NCI-H748 (cell line): ENCODE data around the gene ZG16B.

Source experiments
- DNase-seq: peaks from one replicate; lab custom pipeline; 2025; ENCODE audit not compliant: unreplicated experiment; lab: John Stamatoyannopoulos, UW

ZG16B gene

DNA sequence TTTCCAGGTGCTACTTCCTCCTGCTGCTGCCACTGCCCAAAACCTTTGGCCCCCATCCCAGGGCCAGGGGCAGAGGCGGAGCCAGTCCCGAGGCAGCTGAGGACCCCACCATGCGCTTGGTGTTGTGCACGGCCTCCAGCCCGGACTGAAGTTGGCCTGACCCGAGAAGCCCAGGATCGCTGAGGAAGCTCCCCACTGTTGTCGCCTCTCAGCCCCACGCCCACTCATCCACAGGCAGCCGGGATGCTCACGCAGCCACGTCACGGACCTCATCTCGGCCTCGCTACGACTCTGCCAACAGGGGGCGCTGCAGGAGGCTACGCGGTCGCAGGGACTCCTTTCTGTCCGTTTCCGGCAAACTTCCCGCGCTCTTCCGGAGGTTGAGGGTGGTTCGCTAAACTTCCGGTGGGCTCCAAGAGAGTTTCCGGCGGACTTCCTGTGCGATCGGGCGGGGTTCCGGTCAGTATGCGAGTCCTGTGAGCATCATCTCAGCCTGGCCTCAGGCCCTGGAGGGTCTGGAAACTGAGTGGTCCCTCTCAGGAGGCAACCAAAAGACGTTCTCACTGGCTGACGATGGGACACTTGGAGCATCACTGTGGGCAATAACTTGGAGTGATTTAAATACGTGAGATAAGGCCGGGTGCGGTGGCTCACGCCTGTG is 12.4 kb downstream of the ZG16B start:
- DNase-seq, result no peak

DNA sequence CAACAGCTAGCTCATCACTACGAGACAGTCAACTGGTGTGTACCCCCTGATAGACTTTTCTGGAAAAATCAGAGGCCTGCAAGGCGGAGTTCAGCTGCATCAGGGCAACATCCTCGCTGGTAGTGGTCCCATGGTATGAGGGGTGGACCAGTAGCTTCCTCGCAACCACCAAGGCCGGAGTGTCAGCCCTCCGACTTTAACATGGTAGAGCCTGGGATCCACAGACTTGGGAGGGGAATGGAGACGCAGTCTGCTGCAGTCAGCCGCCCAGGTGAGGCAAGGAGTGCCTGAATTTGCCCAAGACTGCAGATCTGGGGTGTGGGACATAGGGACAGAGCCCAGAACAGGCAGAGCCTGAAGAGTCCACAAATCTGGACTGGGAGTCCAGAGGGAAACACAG is 13.4 kb downstream of the ZG16B start:
- no peak for DNase-seq

DNA sequence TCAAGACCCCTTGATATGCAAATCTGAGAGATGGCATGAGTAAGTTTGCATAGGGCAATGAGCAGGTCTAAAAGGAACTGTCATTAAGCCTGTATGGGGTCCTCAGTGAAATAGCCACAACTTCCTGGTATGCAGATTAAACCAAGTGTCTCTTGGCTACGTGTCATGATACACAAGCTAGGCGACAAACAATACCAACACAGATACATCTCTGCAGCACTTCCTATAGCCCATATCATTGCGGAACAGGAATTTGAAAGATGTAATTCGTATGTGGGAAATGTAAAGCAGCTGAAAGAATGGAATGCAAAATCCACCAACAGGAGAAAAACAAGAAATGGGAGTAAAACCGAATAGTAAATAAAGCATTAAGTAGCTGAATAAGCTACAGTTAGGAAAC is 15.0 kb downstream of the ZG16B start:
- DNase-seq, result no peak

DNA sequence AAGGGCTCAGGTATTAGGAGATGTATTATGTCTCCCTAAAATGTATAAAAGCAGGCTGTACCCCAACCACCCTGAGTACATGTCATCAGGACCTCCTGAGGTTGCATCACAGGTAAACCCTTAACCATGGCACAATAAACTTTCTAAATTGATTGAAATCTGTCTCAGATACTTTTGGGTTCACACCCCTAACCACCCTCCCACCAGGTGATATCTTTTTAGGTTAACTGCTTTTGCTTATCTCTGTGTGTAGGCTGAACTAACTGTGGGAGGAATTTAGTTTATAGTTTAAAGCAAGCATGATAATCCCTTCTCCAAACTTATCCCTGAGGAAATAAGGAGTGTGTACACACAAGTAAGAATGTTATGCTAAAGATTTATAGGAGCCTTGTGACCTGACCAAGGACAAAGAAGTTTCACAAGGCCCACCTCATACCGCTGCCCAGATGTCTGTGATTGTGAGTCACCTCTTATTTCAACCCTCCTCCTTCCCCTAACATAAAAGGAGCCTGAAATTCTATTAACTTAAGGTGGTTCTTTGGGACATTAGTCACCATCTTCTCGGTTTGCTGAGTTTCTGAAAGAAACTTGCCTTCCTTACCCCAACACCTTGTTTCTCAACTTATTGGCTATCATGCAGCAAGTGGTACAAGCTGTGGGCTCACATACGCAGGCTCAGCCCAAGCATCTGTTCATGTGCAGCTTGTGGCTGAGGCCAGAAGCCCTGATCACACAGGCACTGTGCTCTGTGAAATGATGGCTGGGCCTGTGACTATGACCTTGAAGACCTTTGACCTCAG is 16.6 kb downstream of the ZG16B start:
- no peak for DNase-seq

DNA sequence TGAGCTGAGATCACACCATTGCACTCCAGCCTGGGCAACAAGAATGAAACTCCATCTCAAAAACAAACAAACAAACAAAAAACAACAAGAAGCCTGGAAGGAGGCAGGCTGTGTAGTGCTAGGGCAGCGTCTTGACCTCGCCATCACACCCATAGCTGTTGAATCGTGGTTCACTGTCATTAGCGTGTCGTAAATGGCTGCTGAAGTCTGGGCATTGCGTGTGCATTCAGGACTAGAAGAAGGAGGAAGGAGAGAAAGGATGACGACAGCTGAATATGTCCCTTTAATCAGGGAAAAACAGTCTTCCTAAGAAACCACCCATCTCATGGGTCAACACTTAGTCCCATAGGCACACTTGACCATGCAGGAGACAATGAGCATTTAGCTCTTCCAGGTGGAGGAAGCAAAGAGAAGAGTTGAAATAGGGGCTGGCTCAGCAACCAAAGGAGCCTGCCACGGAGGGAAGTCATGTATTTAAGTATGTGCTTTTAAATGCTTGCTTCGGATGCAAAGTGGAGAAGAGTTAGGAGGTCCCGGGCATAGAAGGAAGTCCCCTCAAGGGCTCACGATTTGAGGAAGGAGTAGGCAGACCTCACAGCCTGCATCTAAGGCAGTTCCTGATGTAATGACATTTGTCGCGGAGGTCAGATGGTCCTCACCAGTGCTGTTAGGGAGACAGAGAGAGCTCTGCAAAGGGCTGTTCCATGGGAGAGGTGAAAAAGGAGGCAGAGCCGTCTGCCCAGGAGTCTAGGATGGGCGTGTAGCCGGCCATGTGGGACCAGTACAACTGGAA is 19.0 kb downstream of the ZG16B start:
- no peak for DNase-seq

DNA sequence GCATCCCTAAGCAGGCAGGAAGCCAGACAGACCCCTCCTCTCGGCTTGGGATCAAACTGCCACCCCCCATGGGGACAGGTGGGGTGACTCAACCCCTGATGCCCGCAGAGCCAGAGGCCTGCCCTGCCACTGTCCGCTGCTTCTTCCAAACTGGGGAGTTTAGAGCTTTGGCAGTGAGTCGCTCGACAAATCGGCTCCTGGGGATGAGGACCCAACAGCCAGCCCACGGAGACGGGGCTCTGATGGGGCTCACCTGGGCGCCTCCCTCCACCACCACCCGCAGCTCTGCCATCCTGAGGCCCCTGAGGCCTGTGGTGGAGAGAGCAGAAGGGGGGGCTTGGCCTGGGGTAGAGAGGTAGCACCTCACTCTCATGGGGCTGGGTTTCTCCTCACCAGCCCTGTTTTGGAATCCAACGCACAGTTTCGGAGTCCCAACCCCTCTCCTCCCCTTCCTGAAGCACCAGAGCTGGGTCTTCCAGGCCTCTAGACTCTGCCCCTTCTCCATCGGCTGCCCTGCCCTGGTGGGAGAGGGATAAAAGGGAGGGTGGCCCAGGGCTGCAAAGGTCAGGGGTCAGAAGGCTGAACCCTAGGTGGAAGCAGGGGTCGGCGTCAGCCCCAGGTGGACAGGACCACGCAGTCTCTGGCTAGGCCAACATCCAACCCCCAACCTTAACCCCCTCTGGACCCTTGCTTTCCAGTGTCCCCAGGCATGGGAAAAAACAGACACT is 22.1 kb downstream of the ZG16B start:
- no peak for DNase-seq

DNA sequence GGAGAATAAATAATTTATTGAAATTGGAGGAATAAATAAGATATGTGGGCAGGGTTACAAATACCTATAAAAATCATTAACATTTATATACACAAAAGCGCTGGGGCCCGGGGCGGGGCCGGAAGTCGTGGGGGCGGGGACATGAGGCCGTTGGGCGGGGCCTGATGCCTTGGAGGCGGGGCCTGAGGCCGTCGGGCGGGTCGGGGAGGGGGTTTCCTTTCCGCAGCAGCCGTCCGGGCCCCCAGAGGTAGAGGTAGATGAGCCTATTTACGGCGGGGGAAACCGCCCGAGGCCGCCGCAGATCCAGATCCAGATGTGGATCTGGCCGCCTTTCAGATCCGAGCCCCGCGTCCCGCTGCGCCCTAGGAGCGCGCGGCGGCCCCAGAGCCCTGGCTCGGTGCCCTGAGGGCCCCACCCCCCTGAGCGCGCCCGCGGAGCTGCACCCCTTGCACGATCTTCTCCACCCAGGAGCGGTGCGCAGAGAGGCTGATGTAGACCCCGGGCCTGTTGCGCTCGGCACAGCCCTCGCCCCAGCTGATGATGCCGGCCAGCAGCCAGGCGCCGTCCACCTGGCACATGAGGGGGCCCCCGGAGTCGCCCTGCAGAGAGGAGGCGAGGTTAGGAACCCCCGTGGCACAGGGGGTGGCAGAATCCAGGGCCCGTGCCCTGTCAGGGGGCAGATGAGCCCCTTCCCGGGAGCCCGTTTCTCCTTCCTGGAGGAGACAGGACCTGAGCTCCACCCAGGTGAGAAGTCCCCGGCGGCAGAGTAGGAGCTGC is 22.8 kb downstream of the ZG16B start:
- DNase-seq, result no peak

DNA sequence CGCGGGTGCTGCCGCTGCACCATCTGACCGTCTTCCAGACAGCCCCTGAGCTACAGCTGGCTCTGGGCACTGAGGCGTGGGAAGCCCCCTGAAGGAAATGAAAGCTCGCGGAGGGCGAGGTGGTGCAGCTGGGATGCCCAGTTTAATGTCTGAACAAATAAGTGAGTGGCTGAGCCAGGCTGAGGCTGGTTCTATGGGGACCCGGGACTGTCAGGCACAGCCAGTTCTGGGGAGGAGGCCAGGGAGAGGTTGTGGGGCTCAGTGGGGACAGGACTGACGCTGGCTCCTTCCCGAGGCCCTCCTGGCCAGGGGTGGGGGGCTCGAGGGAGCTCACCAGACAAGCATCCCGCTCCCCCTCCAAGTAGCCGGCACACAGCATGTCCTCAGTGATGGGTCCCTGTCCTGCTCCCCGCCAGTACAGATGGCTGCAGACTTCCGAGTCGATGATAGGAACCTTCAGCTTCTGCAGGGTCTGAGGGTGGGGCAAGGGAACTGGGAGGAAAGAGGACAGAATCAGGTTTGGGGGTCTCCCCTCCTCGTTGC is 23.5 kb downstream of the ZG16B start:
- DNase-seq, result no peak

DNA sequence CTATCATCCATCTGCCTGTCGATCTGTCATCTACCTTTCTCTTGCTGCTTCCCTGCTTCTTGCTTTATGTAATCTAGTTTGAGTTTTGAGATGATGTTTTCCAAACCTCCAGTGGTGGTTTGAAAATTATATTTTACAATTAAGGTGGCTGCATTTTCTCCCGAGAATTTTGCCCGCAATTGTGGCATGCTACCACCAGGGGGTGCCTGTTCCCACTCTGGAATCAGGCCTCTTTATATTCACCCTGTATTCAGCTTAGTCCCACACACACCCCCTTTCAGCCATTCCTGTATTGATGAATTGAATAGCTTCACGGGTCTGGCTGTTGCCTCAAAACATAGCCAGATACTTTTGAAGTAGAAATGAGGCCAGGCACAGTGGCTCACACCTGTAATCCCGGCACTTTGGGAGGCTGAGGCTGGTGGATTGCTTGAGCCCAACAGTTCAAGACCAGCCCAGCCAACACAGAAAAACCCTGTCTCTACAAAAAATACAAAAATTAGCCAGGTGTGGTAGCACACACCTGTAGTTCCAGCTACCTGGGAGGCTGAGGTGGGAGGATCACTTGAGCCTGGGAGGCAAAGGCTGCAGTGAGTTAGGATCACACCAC is 24.7 kb downstream of the ZG16B start:
- DNase-seq, result no peak

DNA sequence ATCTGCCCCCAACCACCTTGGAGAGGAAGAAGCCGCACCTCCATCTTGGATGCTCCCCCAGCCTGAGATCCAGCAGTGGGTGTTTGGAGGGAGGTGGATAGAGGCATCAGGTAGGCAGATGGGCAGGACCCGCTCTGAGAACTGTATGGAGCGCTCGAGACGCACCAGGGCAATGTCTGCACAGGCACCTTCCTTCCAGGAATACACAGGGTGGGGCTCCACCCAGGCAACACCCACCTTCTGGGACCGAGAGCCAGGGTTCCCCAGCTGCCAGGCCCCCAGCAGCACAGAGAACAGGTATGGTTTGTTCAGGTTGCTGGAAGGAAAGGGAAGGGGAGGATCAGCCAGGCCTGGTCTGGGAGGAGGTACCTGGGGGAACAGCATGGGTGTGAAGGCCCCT is 25.4 kb downstream of the ZG16B start:
- no peak for DNase-seq

DNA sequence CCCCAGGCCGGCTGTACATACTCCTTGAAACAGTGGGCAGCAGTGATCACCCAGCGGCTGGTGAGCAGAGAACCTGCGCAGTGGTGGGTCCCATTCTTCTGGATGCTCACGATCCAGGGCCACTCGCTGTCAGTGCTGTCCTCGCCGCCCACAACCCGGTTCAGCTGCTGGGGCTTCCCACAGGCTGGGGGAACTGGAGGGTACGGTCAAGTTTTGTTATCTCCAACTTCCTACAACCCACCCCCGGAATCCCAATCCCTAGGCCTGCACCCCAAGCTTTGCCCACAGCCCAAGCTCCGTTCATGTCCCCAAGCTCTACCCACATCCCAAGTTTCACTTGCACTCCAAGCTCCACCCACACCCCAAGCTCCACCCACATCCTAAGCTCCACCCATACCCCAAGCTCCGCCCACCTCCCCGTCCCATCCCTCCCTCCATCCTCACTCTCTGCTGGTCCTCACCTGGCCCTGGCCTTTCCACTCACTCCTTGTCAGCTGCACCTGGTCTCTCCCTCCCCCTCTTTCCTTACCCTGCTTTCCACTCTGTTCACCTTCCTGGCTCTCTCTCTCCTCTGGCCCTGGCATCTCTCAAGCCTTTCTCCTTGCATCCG is 26.1 kb downstream of the ZG16B start:
- DNase-seq, result no peak

DNA sequence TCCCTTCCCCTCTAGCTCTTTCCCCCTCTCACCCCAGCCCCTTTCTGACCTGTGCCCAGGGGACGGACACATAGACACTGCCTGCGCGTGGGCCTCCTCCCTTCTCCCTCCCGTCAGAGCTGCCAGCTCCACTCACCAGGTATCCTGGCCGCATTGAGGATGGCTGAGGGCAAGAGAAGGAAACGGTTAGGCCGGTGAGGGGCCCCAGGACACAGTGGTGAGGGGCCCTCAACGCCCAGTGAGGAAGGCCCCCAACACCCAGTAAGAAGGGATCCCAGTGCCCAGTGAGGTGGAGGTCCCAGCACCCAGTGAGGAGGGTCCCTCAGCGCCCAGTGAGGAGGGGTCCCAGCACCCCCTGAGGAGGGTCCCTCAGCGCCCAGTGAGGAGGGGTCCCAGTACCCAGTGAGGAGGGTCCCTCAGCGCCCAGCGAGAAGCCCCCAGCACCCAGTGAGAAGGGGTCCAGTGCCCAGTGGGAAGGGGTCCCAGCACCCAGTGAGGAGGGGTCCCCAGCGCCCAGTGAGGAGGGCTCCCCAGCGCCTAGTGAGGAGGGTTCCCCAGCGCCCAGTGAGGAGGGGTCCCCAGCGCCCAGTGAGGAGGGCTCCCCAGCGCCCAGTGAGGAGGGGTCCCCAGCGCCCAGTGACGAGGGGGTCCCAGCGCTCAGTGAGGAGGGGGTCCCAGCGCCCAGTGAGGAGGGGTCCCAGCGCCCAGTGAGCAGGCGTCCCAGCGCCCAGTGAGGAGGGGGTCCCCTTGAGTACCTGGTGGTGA is 26.8 kb downstream of the ZG16B start:
- no peak for DNase-seq

DNA sequence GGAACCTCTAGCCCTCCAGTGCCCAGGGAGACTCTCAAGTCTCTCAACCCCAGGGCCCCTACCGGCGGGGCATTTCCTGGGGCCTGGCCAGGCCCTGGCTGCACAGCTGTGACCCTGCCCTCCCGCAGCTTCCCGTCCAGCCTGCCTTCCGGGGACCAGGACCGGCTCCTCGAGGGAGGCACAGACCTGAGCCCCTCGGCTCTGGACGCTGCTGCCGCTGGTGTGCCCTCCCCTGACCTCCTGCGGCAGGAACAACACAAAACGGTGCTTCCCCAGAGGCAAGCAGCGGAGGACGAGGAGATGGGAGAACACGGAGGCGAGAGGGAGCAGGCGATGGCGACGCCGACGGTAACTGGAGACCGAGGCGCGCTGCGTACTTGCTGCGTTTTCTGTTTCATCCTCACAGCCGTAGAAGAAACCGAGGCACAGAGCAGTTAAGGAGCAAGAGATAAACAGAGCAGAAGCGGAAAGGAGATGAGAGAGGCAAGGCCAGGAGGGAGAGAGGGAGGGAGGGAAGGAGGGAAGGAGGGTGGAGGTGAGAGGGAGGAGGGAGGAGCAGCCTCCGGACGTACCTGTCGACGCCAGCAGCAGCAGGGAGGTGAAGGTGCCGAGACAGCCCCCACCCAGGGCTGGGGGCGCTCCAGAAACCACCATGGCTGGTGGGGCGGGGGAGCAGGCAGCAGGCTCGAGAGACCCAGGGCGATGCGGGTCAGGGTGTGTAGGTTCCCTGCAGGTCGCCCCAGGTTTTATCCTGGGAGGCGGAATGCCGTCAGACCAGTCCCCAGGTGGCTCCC is 27.5 kb downstream of the ZG16B start, which contains the start of gene PRSS22:
Gene PRSS22 (minus strand): TSS at position 720 of the 794 bp plus-strand sequence. CDS start 66 bp downstream, at position 654.
- DNase-seq, result no peak

DNA sequence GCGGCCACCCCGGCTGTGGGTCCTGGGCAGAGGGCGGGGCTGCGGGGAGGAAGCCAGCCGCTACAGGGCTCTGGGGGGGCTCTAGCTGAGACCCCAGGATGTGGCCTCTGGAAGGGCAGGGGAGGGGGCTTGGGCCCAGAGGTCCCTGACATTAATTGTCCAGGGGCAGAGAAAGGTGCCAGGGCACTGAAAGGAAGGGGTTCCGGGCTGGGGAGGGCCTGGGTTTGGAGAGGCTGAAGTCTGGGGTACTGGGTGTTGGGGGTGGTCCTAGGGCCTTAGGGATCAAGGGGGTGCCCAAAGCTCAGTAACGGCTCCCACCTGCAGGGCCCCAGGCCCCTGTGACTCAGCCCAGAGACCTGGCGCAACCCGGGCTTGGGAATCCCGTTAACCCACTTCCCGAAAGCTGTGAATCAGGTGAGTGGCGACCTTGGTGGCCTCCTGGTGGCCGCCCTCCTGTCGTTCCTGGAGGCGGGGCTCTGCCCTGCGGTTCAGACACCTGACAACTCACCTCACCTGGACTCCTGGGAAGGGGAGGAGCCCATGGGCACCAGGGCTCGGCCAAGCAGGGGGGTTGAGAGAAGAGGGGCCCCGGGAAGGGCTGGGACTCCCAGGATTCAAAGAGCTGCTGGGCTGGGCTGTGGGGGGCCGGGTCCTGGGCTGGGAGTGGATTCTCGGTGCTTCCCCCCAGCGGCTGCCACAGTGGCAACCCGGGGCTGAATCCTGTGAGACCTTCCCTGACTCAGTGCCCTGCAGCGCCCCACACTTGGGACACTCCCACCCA is 28.3 kb downstream of the ZG16B start:
- DNase-seq, result peak; percentile 22

DNA sequence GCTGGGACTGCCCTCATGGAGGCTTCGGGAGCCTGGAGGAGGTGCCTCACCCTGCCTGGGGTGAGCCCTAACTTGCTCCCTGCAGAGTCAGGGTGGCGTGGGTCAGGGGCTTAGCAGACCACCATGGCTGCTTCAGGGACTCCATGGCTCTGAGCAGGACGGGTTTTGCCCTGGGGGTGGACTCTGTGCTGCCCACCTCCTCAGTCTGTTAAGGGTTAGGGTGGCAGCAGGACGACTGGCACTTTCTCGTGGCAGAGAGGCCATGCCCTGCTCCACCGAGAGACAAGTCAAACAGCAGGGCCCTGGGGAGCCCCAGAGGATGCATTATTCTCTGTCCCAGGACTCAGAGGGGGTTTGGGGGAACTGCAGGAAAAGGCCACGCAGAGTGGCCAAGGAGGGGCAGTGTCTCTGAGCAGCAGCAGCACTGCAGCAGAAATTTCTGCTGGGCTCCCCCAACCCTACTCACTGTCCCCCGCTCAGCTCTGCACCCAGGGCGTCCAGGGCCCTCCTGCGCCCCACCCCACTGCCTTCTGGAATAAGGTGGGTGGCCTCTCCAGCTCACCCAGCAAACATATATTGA is 29.7 kb downstream of the ZG16B start:
- DNase-seq, result no peak

DNA sequence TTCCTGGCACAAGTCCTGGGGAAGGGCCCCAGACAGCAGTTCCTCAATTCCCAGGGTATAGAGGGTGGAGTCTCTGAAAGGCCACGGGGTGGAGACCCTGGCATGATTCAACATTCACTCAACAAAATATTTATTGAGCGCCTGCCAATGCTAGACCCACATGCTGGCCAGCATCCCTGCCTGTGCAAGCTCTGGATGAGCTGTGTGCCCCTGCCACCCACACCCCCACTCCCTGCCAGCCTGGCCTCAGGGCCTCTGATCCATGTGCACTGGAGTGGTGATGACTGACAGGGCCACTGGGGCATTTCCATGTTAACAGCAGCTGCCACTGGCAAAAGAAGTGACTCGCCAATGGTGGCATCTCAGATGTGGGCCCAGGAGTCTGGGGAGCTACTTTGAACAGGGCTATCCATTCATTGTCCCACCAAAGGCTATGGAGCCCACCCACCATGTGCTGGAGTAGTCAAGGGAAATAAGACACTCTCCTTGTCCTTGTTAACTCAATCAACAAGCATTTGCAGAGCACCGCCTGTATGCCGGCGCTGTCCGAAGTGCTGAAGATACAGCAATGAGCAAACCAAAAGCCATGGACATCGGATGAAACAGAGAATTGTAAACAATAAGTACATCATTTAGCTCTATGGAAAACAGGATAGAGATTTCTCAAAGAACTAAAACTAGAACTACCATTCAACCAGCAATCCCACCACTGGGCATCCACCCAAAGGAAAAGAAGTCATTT is 30.9 kb downstream of the ZG16B start:
- no peak for DNase-seq
